ENCODE data around the gene MEF2A.

- TF ChIP-seq CTCF (IDR thresholded peaks at IDR 0.05; ENCODE audit: borderline replicate concordance, extremely low read depth, low read length, poor library complexity, severe bottlenecking) (no peak), EZH2 (IDR thresholded peaks at IDR 0.05; ENCODE audit: borderline replicate concordance, low read depth, low read length, severe bottlenecking) (no peak)
These were observed 8.3 kb downstream of the MEF2A start for GRCh38 chr15:99574048-99574447.
